Activated T-helper 1 cell treated with Interleukin-2 at 50 U/mL for 16 hours (primary cell): ENCODE measurements around the gene RPS27.

Experiments used
- DNase-seq: peaks from one replicate; pipeline ENCODE4 v3.0.0-alpha.2; 2020; ENCODE audit warnings: low read depth

The RPS27 gene

DNA sequence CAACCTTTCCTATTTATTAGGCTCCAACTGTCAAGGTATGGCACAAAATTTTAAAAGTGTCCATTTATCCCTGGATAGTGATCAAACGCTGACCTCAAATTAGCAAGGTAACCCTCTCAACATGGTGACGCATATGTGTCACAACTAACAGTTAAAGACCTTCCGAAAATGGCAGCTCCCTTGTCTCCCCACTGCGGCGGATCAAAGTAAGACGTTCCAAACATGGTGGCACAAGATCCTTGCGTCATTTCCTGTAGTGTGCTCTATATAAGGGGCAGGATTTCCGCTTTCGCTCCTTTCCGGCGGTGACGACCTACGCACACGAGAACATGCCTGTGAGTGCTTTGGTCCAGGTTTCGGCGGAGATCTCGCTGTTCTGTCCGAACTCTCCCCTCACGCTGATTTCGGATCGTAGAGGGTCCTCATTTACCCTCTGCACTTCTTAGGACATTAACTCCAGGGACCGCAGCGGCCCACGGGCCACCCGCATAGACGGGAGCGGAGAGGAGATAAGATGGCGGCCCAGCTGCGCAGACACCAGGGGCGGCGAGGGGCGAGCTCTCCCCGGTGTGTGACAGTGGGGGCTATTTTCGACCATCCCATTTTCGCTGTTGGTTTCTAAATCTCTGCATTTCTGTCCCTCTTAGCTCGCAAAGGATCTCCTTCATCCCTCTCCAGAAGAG, at the start of gene RPS27:
TSS of gene RPS27 (plus strand) at position 295 of the 683 bp plus-strand sequence. CDS start at position 330, 35 bp downstream.
- peak; percentile 75 for DNase-seq

DNA sequence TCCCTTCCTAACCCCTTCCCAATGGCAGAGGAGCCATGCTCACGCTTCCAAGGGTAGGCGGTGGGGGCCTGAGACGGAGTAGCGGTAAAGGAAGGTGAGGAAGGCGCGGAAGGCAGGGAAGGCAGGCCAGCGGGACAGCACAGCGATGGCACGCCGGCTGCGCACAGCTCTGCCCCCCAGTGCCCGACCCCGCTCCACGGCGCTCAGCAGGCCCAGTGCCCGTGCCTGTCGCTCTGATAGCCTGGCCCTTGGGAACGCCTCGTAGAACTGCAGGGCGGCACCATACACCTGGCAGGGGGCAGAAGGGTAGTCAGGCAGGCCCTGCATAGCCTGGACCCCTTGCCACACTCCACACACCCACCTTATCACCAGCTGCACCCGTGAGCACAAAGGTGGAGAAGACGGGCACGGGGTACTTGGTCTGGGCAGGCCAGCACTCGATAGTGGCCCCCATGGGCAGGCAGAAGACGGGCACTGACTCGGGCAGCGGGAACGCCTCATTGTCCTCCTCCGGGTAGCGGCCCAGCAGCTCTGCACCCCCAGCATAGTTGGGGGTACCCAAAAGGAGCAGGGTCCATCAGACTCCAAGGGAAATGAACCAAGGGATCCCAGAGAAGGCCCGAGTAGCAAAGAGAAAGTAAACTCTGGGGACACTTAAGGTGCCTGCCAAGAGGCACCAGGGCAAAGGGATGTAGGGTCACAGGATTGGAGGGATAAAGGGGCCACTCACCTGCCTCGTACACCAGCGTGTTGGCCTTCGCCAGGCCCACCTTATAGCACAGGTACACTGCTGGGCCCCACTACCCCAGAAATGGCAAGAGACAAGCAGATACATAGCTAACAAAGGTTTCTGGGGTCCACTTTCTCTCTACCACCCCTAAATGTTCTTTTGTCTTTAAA, 48.5 kb upstream of the RPS27 start:
- DNase-seq, result no peak

DNA sequence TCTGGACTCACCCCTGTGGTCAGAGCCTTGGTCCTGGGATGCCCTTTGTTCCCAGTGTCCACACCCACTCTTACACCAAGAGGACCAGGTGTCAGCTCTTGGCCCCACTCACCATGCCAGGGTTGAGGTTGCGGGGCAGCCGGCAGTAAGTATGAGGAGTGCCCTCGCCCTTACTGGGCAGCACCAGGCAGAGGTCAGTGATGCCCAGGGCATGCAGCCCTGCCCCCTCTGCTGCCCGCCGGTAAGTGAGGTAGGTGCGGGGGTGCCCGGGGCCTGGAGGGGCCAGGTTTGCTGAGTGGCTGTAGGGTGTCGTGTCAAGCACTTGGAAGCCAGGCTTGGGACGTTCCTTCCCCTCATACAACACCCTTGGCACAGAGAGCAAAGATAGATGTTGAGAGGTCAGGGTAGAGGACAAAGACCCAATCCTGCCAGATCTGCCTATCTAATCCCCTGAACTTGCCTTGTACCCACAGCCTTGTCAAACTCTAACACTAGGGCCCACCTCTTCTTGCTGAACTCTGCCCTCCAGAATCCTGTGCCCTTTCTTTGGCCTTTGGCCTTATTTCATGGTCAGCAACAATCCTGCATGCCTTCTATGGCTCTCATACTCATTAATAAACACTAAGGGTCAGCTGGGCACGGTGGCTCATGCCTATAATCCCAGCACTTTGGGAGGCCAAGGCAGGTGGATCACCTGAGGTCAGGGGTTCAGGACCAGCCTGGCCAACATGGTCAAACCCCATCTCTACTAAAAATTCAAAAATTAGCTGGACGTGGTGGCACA, 47.6 kb upstream of the RPS27 start:
- no peak for DNase-seq

DNA sequence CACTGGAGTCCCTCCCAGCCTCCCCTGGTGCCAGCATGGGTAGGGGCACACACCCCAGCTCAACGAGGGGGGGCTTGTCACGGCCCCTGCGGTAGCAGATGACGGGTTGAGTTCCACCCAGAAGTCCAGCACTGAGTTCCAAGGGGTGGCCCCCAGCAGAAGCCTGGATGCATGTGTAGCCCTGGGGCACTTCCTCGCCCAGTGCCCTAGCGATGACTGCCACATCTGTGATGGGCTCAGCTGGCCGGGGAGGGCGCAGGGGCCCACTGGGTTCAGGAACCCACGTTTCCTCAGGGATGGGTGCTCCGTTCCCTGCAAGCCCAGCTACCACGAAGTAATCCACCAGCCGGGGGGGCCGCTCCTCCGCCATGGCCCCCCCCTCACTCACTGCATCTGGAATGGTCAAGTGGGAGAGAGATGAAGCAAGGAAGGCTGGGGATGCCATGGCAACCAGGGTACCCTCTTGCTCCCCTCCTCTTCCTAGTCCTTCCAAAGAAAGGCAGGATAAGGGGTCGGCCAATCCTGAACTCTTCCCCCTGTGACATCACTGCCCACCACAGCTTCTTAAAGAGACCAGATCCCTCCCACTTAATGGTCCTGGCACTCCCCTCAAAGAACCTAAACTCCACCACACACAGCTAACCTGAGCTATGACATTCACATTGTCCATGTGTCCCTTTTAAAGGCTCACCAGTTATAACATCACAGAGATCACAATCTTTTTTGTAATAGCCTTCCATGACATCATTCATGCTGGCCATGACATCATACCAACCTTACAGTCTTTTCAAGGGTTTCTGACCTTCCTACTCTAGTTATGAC, 46.3 kb upstream of the RPS27 start:
- no peak for DNase-seq

DNA sequence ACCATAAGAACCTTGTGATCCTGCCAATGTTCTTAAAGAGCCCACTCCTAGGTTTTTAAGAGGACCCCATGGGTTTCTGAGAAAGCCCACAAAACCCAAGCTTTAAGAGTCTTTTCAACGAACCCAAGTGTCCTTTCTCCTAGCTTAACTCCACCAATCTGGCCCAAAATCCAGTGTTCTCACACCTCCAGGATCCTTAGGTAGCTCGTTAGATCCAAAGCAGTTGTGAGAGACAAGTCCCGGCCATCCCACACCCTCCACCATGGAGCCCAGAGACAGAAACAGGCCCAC, 45.8 kb upstream of the RPS27 start:
- DNase-seq, result no peak

DNA sequence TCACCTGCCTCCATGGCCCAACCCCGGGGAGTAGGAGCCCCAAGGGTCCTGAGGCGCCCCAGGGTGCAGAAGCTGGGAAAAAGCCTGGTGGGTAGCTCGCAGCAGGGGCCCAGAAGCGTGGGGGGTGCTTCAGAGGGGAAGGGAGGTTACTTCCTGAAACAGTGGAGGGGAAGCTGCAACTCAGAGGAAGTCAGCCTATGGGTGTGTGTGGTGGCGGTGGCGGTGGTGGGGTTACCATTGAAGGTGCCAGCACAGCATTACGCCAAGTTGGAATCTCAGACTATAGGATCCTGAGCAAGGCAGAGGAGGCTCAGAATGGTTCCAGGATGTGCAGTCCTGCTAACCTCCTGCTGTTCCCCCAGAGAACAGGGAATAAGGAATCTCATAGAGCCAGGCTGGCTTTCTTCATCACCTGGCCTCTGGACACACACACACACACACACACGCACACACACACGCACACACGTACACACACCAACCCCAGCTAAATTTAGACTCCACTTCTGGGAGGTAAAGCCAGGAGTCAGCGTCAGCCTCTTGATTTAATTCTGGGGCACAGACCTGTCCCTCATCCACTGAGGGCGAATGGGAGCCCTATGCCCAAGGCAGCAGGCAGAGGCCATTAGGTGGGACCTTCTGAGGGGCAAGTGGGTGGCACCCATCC, 45.3 kb upstream of the RPS27 start:
- peak; percentile 67 for DNase-seq

GRCh38 chr1:153945795-153946621, 44.6 kb upstream of the RPS27 start:
- DNase-seq, result peak; percentile 64

- peak; percentile 62 for DNase-seq
Observed at GRCh38 chr1:153946622-153947241, 43.8 kb upstream of the RPS27 start, which contains the start of gene DENND4B. Gene DENND4B, minus strand, starts transcription at chr1:153946718. Its CDS starts 2,344 bp downstream, at chr1:153944374.

GRCh38 chr1:153951183-153951582, 39.4 kb upstream of the RPS27 start:
- DNase-seq, result no peak

DNA sequence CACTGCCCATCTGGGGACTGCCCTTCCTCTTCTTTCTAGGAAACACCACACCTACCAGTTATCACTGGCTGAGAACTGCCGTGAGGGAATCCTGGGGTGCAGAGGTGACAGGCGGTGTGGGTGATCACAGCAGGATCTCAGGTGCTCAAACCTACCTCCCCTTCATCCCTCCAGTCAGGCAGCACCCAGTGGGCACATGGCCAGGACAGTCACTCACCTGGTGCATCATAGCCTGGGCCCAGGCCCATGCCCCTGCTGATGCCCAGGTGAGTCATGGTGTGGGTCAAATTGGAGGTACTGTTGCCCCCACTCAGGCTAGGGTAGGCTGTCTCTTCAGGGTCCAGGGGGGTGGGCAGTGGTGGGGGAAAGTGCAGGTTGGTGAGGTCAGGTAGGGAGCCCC, 38.8 kb upstream of the RPS27 start:
- DNase-seq, result no peak

DNA sequence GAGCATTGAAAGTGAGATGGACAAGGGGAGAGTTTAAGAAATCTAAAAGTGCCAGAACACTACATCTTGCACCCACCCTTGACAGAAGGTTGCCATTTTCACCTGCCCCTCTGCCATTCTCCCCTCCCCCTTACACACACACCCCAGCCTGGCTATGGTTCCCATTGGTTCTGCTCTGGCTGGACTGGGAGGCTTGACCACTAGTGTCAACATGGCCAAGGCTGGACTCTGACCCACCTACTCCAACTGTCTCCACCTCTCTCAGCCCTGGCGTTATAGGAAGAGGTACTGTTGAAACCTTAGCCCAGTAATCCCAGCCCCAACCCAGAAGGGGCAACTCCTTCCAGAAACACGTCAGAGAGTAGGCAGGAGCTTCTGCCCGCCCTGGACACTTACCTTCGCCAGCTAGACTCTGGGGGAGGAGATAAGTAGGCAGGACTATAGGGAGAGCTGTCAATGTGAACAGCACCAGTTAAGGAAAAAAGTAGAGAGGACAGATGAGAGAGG, 36.6 kb upstream of the RPS27 start:
- DNase-seq, result no peak

DNA sequence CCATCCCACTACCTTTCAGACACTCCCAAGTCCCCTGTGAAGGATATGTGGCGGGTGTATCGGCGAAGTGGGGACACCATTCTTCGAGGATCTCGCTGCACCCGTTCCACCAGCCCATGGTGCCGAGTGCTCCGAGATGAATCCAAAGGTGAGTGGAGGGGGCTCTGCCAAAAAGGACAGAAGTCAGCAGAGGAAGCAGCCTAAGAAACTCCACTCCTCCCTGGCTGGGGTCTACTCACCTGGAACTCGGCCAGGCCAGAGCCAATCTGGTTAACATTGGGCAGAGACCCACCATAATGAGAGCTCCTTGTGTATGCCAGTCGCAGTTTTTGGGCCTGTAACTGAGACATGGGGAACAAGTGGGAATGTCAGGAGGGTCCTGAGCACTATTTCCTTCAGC, 35.7 kb upstream of the RPS27 start:
- DNase-seq, result no peak

GRCh38 chr1:153956997-153957715, 33.4 kb upstream of the RPS27 start:
- no peak for DNase-seq

- DNase-seq, result no peak
Observed at GRCh38 chr1:153957744-153958110, 32.8 kb upstream of the RPS27 start.

DNA sequence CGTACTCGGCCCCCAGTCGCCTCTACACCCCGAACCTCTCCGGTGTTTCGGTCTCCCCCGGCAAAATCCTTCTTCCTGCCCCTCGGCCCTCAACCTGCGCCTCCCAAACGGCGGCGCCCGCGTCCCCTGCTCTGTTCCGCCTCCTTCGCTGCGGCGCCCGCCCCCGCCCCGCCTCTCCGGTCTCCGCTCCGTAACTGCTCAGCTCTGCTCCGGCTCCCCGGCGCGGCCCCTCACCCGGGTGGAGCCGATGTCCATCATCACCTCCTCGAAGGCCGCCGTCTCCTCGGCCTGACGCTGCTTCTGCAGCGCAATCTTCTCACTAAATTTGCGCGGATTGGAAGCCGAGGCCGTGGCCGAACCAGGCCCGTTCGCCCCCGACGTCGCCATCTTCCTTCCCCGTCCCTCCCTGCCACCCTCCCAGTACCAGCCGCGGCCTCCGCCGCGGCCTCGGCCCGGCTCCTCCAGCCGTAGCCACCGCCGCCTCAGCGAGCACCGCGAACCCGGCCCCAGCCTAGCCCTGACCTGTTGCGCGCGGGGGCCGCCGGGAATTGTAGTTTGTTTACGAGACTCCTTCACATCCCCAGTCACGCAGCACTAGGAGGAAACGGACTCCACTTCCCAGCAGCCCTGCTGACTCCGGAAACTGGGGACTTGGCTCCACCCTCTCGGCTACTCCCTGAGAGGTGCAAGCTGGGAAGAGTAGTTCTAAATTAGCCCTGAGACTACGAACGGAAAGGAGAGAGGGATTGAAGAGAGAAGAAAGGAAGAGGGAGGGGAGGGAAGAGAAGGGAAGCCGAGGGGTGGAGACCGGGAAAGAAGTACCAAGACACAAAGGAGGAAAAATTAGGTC, 32.2 kb upstream of the RPS27 start, which contains the start of gene CRTC2:
TSS of gene CRTC2 (minus strand) at position 502 of the 850 bp plus-strand sequence. CDS start at position 387, 115 bp downstream.
- DNase-seq, result peak; percentile 93

GRCh38 chr1:153958961-153959260, 31.7 kb upstream of the RPS27 start:
- no peak for DNase-seq

DNA sequence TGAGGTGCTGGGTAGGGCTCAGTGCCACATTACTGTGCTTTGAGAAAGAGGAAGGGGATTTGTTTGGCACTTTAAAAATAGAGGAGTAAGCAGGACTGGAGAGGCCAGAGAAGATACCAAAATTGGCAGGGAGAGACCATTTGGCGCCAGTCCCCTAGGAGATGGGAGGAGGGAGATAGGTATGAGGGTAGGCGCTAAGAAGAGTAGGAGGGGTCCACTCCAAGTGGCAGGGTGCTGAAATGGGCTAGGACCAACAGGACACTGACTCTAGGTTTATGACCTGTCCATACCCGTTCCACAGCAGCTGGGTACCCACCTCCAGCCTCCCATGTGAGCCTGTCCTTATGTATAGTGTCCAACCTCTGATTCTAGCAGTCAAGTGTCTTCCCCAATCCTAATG, 31.1 kb upstream of the RPS27 start:
- no peak for DNase-seq

DNA sequence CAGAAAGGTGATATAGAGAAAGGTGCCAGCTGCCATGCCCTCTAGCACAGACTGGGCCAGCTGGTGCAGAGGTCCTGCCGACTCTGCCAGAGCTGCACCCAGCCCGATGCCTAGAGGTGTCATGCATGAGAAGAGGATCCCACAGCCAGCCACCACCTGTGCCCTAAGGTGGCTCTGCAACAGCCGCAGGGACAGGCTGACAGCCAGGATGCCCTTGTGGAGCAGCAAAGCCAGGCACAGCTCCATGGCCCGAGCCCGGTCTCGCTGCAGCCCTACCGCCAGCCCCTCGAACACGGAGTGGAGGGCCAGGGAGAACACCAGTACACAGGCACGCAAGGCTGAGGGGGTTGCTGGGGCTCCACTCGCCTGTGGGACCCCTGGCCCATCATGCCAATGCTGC, 30.4 kb upstream of the RPS27 start:
- no peak for DNase-seq
